Measurements from ENCODE around the gene CLTB.

The CLTB gene

GRCh38 chr5:176350416-176350815, 65.9 kb downstream of the CLTB start:
- no peak for DNase-seq (ENCODE audit: low spot score)

DNA sequence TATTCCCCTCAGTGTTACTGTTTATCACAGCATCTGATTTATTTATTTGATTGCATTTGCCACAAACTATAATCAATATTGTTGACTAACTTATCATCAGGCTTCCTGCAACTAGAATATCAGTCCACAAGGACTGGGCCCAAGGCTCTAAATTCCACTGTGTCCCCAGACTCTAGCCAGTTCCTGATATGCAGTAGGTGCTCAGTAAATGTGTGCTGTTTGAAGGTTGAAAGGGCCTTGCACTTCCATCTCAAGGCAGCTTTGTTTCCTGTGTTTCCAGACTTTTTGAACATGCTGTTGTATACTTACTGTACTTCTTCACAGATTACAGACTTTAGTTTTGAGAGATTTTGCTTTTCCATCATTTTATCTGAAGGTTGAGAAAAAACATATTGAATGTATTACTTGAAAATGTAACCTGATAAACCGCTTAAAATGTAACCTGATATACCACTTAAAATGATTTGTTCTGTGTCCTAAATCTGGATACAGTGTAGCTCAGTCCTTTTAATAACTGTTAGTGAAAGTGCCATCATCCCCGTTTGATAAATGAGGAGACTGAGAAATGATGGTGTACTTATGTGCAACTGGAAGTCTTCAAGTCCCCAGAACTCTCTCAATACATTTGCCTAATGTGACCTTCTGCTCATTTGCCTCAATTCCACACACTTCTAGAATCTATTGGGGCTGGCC, 73.4 kb downstream of the CLTB start:
- no peak for DNase-seq (ENCODE audit: low spot score)

Measured in pons (tissue), 1 donor.